Measurements from ENCODE around the gene TPI1.

The TPI1 gene

DNA sequence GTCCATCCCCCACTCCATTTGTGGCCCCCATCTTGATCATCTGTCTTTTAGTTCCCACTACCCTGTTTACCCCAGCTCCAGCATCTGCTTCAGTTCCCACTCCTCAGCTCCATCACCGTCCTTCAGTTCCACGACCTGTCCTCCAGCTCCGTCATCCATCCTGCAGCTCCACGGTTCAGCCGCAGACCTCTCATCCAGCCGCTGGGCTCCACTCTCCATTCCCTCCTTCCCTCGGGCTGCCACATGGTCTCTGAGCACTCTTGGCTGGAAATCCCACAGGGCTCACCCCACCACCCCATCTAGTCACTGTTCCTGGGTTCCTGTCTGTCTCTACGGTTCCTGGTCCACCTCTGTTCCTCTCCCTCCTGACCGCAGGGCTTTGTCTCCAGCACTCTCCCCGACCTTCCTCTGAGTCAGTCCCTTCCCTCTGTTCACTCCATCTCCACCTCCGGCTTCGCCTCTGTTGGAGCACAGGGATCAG lies 42.4 kb upstream of the TPI1 start:
- H3K36me3 Mint-ChIP-seq (ENCODE audit: low read depth): peaks cover 12% of the 10 kb centered on the region
- no peak for TF ChIP-seq CTCF (IDR thresholded peaks at IDR 0.05)
- peaks cover 16% of the 10 kb centered on the region for H3K27me3 Mint-ChIP-seq (ENCODE audit: low read depth, poor library complexity)
- peak overlapping the region; percentile 77 for H3K4me3 Mint-ChIP-seq
- H3K4me1 Mint-ChIP-seq: peaks cover 88% of the 10 kb centered on the region
- H3K9me3 Mint-ChIP-seq: no peaks in the 10 kb centered on the region
- no peak for DNase-seq
- H3K27ac Mint-ChIP-seq: no peak overlapping the region

DNA sequence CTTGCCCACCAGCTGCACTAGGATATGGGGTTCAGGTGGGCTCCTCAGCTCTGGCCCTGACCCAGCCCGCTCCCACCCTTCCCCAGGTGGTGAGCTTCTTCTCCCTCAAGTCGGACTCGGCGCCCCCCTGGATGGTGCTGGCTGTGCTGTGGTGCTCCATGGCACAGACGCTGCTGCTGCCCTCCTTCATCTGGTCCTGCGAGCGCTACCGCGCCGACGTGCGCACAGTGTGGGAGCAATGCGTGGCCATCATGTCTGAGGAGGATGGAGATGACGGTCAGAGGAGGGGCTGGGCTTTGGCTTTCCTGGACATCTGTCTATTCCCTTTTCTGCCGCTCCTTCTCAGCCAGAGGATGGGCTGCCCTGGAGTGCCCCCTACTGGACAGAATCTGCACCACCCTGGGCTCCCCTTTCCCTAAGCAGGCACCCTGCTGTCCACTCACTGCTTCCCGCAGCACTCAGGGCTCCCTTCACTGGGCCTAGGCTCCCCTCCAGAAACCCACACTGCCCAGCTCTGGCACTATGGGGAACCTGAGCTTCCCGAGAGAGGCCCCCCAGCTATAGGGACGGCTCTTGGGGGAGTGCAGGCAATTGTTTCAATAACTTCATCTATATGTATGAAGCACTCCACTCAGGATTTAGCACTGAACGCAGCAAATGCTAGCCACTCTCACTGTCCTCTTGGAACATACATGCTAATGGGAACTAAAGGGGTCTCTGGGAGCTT lies 41.8 kb upstream of the TPI1 start:
- H3K4me3 Mint-ChIP-seq: peak overlapping the region; percentile 77
- no peaks in the 10 kb centered on the region for H3K9me3 Mint-ChIP-seq
- H3K36me3 Mint-ChIP-seq (ENCODE audit: low read depth): peaks cover 12% of the 10 kb centered on the region
- H3K4me1 Mint-ChIP-seq: peaks cover 88% of the 10 kb centered on the region
- no peak overlapping the region for H3K27ac Mint-ChIP-seq
- TF ChIP-seq CTCF (IDR thresholded peaks at IDR 0.05): peak; percentile 95
- H3K27me3 Mint-ChIP-seq (ENCODE audit: low read depth, poor library complexity): peaks cover 16% of the 10 kb centered on the region
- DNase-seq: peak; percentile 95

DNA sequence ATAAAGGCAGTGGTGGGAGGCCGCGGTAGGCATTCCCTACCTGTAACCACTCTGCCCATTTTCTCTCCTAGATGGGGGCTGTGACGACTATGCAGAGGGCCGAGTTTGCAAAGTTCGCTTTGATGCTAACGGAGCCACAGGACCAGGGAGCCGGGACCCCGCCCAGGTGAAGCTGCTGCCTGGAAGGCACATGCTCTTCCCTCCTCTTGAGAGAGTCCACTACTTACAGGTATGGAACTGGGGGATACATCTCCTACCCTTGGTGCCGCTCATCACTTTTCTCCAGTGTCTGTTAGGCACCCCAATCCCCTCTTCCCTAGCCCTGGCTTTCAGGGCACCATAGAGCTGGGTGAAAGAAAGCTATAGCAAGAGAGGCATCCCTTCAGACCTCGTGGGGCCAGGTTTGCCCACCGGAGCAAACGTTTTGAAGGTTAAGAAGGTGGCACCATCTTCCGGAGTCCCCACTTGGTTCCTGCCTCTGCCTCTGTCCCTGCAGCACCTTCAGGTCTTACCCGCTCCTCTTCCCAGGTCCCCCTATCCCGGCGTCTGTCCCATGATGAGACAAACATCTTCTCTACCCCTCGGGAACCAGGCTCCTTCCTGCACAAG lies 41.1 kb upstream of the TPI1 start:
- no peak overlapping the region for H3K4me3 Mint-ChIP-seq
- H3K36me3 Mint-ChIP-seq (ENCODE audit: low read depth): peaks cover 17% of the 10 kb centered on the region
- no peak for TF ChIP-seq CTCF (IDR thresholded peaks at IDR 0.05)
- no peak overlapping the region for H3K27ac Mint-ChIP-seq
- no peaks in the 10 kb centered on the region for H3K9me3 Mint-ChIP-seq
- no peak for DNase-seq
- H3K27me3 Mint-ChIP-seq (ENCODE audit: low read depth, poor library complexity): peaks cover 16% of the 10 kb centered on the region
- peaks cover 88% of the 10 kb centered on the region for H3K4me1 Mint-ChIP-seq

DNA sequence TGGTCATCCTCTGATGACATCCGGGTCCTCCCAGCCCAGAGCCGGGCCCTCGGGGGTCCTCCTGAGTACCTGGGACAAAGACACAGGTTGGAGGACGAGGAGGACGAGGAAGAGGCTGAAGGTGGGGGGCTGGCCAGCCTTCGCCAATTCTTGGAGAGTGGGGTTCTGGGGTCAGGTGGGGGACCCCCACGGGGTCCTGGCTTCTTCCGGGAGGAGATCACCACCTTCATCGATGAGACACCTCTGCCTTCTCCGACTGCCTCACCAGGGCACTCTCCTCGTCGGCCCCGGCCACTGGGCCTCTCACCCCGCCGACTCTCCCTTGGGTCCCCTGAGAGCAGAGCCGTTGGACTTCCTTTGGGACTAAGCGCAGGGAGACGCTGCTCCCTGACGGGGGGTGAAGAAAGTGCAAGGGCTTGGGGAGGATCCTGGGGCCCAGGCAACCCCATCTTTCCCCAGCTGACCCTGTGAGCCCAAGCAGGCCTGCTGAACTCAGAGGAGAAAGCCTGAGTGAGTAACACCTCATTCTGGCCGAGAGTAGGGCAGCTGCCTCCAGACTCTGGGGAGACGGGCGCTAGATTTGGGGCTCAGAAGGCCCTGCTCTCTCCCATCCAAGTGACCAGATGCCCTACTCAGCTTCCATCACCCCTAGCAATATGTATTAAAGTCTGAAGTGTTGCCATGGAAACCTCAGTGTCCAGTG lies 40.4 kb upstream of the TPI1 start:
- peak overlapping the region; percentile 78 for H3K4me3 Mint-ChIP-seq
- peaks cover 24% of the 10 kb centered on the region for H3K36me3 Mint-ChIP-seq (ENCODE audit: low read depth)
- H3K27ac Mint-ChIP-seq: peak overlapping the region; percentile 68
- no peak for DNase-seq
- H3K4me1 Mint-ChIP-seq: peaks cover 88% of the 10 kb centered on the region
- H3K9me3 Mint-ChIP-seq: no peaks in the 10 kb centered on the region
- H3K27me3 Mint-ChIP-seq (ENCODE audit: low read depth, poor library complexity): peaks cover 16% of the 10 kb centered on the region
- no peak for TF ChIP-seq CTCF (IDR thresholded peaks at IDR 0.05)

- Mint-ChIP-seq H3K4me3 (peak overlapping the region; percentile 78), H3K9me3 (no peaks in the 10 kb centered on the region), H3K4me1 (peaks cover 82% of the 10 kb centered on the region), H3K27ac (peak overlapping the region; percentile 68), H3K27me3 (ENCODE audit: low read depth, poor library complexity) (peaks cover 16% of the 10 kb centered on the region), H3K36me3 (ENCODE audit: low read depth) (peaks cover 29% of the 10 kb centered on the region)
- peak; percentile 92 for DNase-seq
- no peak for TF ChIP-seq CTCF (IDR thresholded peaks at IDR 0.05)
These were observed 39.9 kb upstream of the TPI1 start for GRCh38 chr12:6827437-6827911.

Measured in nephron progenitor cell (in vitro differentiated cells).